Muscle layer of colon (tissue), 2 donors: ENCODE measurements around the gene TBC1D22A.

ENCODE experiments used
- H3K27ac ChIP-seq: one replicate; pipeline ENCODE4 v1.7.0; 2013; ENCODE audit warnings: low read depth, mild to moderate bottlenecking, low read length, moderate library complexity
- H3K27me3 ChIP-seq, 2 donors: one replicate each; pipeline ENCODE4 v1.7.0; 2013; ENCODE audit warnings: low read length in 2 of 2, mild to moderate bottlenecking in 2 of 2; ENCODE audit not compliant: insufficient read depth in 2 of 2, control insufficient read depth in 1 of 2
- H3K36me3 ChIP-seq: one replicate; pipeline ENCODE4 v1.7.0; 2013; ENCODE audit warnings: mild to moderate bottlenecking, low read length; ENCODE audit not compliant: insufficient read depth
- H3K4me1 ChIP-seq: one replicate; pipeline ENCODE4 v1.7.0; 2013; ENCODE audit warnings: mild to moderate bottlenecking, low read length; ENCODE audit not compliant: insufficient read depth
- H3K4me3 ChIP-seq, 2 donors: one replicate each; pipeline ENCODE4 v1.7.0; 2013; ENCODE audit warnings: low read length in 2 of 2, low read depth in 1 of 2, mild to moderate bottlenecking in 1 of 2, moderate library complexity in 1 of 2
- H3K9ac ChIP-seq: one replicate; pipeline ENCODE4 v1.7.0; 2013; ENCODE audit warnings: low read length
- H3K9me3 ChIP-seq: one replicate; pipeline ENCODE4 v1.7.0; 2013; ENCODE audit warnings: mild to moderate bottlenecking, low read length
- donor health status: abdominal sarcoma.
- donor health status: Adenocarcinoma of cecum.

The TBC1D22A gene

GRCh38 chr22:47040486-47041270 is 278.2 kb downstream of the TBC1D22A start:
- no peak overlapping the region for H3K9ac ChIP-seq
- no peaks in the 10 kb centered on the region for H3K9me3 ChIP-seq
- no peaks in the 10 kb centered on the region for H3K4me1 ChIP-seq
- H3K27me3 ChIP-seq, result no peaks in the 10 kb centered on the region
- H3K27ac ChIP-seq, result no peak overlapping the region
- H3K36me3 ChIP-seq, result no peaks in the 10 kb centered on the region
- no peak overlapping the region for H3K4me3 ChIP-seq

GRCh38 chr22:47041271-47042115 is 279.0 kb downstream of the TBC1D22A start:
- Histone ChIP-seq H3K27me3 (no peaks in the 10 kb centered on the region), H3K27ac (no peak overlapping the region), H3K4me1 (no peaks in the 10 kb centered on the region)

GRCh38 chr22:47042116-47042825 is 279.8 kb downstream of the TBC1D22A start:
- Histone ChIP-seq H3K4me3 (no peak overlapping the region), H3K27ac (no peak overlapping the region), H3K9me3 (no peaks in the 10 kb centered on the region), H3K27me3 (no peaks in the 10 kb centered on the region), H3K9ac (no peak overlapping the region), H3K36me3 (no peaks in the 10 kb centered on the region), H3K4me1 (no peaks in the 10 kb centered on the region)

More at GRCh38 chr22:47041271-47042115, 279.0 kb downstream of the TBC1D22A start:
- Histone ChIP-seq H3K9ac (no peak overlapping the region), H3K9me3 (no peaks in the 10 kb centered on the region), H3K4me3 (no peak overlapping the region), H3K36me3 (no peaks in the 10 kb centered on the region)

GRCh38 chr22:47042861-47043496 is 280.5 kb downstream of the TBC1D22A start:
- Histone ChIP-seq H3K36me3 (no peaks in the 10 kb centered on the region), H3K9ac (no peak overlapping the region), H3K27ac (no peak overlapping the region), H3K4me3 (no peak overlapping the region), H3K9me3 (no peaks in the 10 kb centered on the region), H3K4me1 (no peaks in the 10 kb centered on the region), H3K27me3 (no peaks in the 10 kb centered on the region)

- Histone ChIP-seq H3K4me3 (no peak overlapping the region), H3K36me3 (no peaks in the 10 kb centered on the region), H3K27ac (no peak overlapping the region), H3K4me1 (no peaks in the 10 kb centered on the region), H3K9ac (no peak overlapping the region), H3K27me3 (no peaks in the 10 kb centered on the region), H3K9me3 (no peaks in the 10 kb centered on the region)
These were observed 281.6 kb downstream of the TBC1D22A start for GRCh38 chr22:47043835-47044721.

GRCh38 chr22:47044722-47045535 is 282.5 kb downstream of the TBC1D22A start:
- Histone ChIP-seq H3K4me1 (no peaks in the 10 kb centered on the region), H3K27ac (no peak overlapping the region), H3K9ac (no peak overlapping the region), H3K9me3 (no peaks in the 10 kb centered on the region), H3K36me3 (no peaks in the 10 kb centered on the region), H3K27me3 (no peaks in the 10 kb centered on the region), H3K4me3 (no peak overlapping the region)

GRCh38 chr22:47045691-47046410 is 283.4 kb downstream of the TBC1D22A start:
- no peak overlapping the region for H3K4me3 ChIP-seq
- H3K27me3 ChIP-seq, result no peaks in the 10 kb centered on the region
- H3K36me3 ChIP-seq, result no peaks in the 10 kb centered on the region
- no peaks in the 10 kb centered on the region for H3K9me3 ChIP-seq
- H3K27ac ChIP-seq, result no peak overlapping the region
- no peak overlapping the region for H3K9ac ChIP-seq
- no peaks in the 10 kb centered on the region for H3K4me1 ChIP-seq

- no peak overlapping the region for H3K9ac ChIP-seq
- no peaks in the 10 kb centered on the region for H3K27me3 ChIP-seq
- H3K27ac ChIP-seq, result no peak overlapping the region
- H3K4me3 ChIP-seq, result no peak overlapping the region
- H3K9me3 ChIP-seq, result no peaks in the 10 kb centered on the region
- no peaks in the 10 kb centered on the region for H3K36me3 ChIP-seq
- no peaks in the 10 kb centered on the region for H3K4me1 ChIP-seq
These were observed 284.1 kb downstream of the TBC1D22A start for GRCh38 chr22:47046411-47047065.

- no peak overlapping the region for H3K9ac ChIP-seq
- no peaks in the 10 kb centered on the region for H3K27me3 ChIP-seq
- no peak overlapping the region for H3K27ac ChIP-seq
- H3K4me3 ChIP-seq, result no peak overlapping the region
- H3K9me3 ChIP-seq, result no peaks in the 10 kb centered on the region
- no peaks in the 10 kb centered on the region for H3K4me1 ChIP-seq
- no peaks in the 10 kb centered on the region for H3K36me3 ChIP-seq
These were observed 285.1 kb downstream of the TBC1D22A start for GRCh38 chr22:47047321-47048122.
